ENCODE measurements around the gene GABRR3.

GRCh38 chr3:97940034-97940433 lies 95.1 kb downstream of the GABRR3 start:
- TF ChIP-seq POLR2AphosphoS5 (IDR thresholded peaks at IDR 0.05): no peak
- TF ChIP-seq CTCF (IDR thresholded peaks at IDR 0.05 in 8 of 11, conservative IDR thresholded peaks at IDR 0.05 in 3 of 11): no peak

Measured in spleen (tissue), 7 donors.